Gastroesophageal sphincter (tissue), 4 donors: Measurements from ENCODE around the gene STK32B. TPM values are rescaled to one million over a fixed set of nuclear protein-coding genes. Genes with fewer than 3 reads are reported as not detected.

ENCODE experiments used
- ATAC-seq: fragments of 150-250 bp; one replicate; pipeline ENCODE4 v1.9.1; 2016; ENCODE audit warnings: mild to moderate bottlenecking, moderate library complexity
- H3K27ac ChIP-seq, 4 donors: fragments of 200-600 bp; sonication (generic) in 3 of 4; 1 replicate in 3 of 4; 2 replicates in 1 of 4; pipeline ENCODE4 v1.5.1; 2016 to 2019
- H3K27me3 ChIP-seq: fragments of 200-600 bp; sonication (generic); one replicate; pipeline ENCODE4 v1.5.1; 2019
- H3K36me3 ChIP-seq, 2 donors: fragments of 200-600 bp; sonication (generic); one replicate each; pipeline ENCODE4 v1.5.1; 2019; ENCODE audit warnings: control low read depth in 1 of 2
- H3K4me1 ChIP-seq, 3 donors: fragments of 200-600 bp; sonication (generic); 1 replicate in 2 of 3; 2 replicates in 1 of 3; pipeline ENCODE4 v1.5.1; 2016 to 2019; ENCODE audit warnings: control low read depth in 2 of 3
- H3K4me3 ChIP-seq, 2 donors: fragments of 200-600 bp; sonication (generic); one replicate each; pipeline ENCODE4 v1.5.1; 2019; ENCODE audit warnings: mild to moderate bottlenecking in 1 of 2, moderate library complexity in 1 of 2
- H3K9me3 ChIP-seq, 3 donors: fragments of 200-600 bp; sonication (generic); one replicate each; pipeline ENCODE4 v1.5.1; 2017 to 2019; ENCODE audit warnings: control low read depth in 2 of 3
- EP300 ChIP-seq: sonication (generic); formaldehyde crosslinking; IDR thresholded peaks from one replicate; pipeline ENCODE4 v1.6.1; 2017; ENCODE audit warnings: antibody characterized with exemption, mild to moderate bottlenecking
- POLR2A ChIP-seq, 2 donors: fragments of 450-650 bp; IDR thresholded peaks; one replicate each; pipeline ENCODE4 v1.6.1; 2017; ENCODE audit warnings: antibody characterized with exemption in 2 of 2, mild to moderate bottlenecking in 2 of 2, moderate library complexity in 1 of 2
- POLR2AphosphoS5 ChIP-seq: sonication (generic); formaldehyde crosslinking; IDR thresholded peaks from one replicate; pipeline ENCODE4 v1.6.1; 2017; ENCODE audit warnings: antibody characterized with exemption
- WGBS, 2 donors: methylation state at CpG; one replicate each; pipeline ENCODE4 v1.1.5; 2018; ENCODE audit warnings: low coverage in 1 of 2; 5-methylcytosine and 5-hydroxymethylcytosine counted together
- total RNA-seq, 4 donors: library from RNA; depleted of rRNA; stranded (reverse); fragments of >200 nt; gene quantifications; one replicate each; pipeline ENCODE4 v1.1.0, GENCODE V29; 2016
- TF ChIP-seq, protein P1 (sequence below), 4 experiments: fragments of 200-600 bp in 2 of 4; fragments of 450-650 bp in 2 of 4; sonication (generic) in 1 of 4; IDR thresholded peaks; one replicate each; pipeline ENCODE4 v1.5.1; 2017 to 2019; ENCODE audit warnings: antibody characterized with exemption in 4 of 4, mild to moderate bottlenecking in 2 of 4, moderate library complexity in 2 of 4

Gene STK32B
- total RNA-seq, 4 donors from 2014 or later: 1.9 to 5.3 (median 2.4) TPM

- Histone ChIP-seq H3K27ac (no peak overlapping the region), H3K36me3 (no peaks in the 10 kb centered on the region), H3K4me3 (no peak overlapping the region), H3K27me3 (no peaks in the 10 kb centered on the region), H3K4me1 (no peaks in the 10 kb centered on the region), H3K9me3 (peaks cover 0 to 1% (median 0%) of the 10 kb centered on the region in 3 donors)
- no peak for TF ChIP-seq POLR2A (IDR thresholded peaks at IDR 0.05)
- no peak for TF ChIP-seq EP300
- TF ChIP-seq, protein P1, sequence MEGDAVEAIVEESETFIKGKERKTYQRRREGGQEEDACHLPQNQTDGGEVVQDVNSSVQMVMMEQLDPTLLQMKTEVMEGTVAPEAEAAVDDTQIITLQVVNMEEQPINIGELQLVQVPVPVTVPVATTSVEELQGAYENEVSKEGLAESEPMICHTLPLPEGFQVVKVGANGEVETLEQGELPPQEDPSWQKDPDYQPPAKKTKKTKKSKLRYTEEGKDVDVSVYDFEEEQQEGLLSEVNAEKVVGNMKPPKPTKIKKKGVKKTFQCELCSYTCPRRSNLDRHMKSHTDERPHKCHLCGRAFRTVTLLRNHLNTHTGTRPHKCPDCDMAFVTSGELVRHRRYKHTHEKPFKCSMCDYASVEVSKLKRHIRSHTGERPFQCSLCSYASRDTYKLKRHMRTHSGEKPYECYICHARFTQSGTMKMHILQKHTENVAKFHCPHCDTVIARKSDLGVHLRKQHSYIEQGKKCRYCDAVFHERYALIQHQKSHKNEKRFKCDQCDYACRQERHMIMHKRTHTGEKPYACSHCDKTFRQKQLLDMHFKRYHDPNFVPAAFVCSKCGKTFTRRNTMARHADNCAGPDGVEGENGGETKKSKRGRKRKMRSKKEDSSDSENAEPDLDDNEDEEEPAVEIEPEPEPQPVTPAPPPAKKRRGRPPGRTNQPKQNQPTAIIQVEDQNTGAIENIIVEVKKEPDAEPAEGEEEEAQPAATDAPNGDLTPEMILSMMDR (IDR thresholded peaks at IDR 0.05): no peak
- TF ChIP-seq POLR2AphosphoS5: no peak
- 64 to 73% methylated on average over 4 of the region's 4 CpGs for WGBS, 2 donors
- ATAC-seq: no peak
Measured at GRCh38 chr4:5213087-5213595, 161.9 kb downstream of the STK32B start.

DNA sequence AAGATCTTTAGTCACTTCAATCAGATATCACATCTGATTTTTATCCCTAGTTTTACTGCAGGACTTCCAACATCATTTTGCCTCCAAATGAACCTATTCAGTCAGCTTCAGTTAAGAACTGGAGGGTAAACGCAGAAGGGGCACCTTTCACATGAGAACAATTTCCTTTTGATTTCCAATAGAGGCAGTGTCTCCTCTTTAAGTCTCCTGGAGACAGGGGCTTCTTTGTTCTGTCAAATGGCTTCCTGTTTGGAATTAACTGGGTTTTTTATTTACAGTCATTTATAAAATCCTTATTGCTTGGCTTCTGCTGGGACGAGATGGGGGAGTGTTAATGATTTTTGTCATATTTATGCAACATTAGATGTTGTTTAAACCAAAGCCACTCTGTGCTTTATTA is 164.0 kb downstream of the STK32B start:
- Histone ChIP-seq H3K9me3 (no peaks in the 10 kb centered on the region), H3K36me3 (no peaks in the 10 kb centered on the region), H3K27me3 (no peaks in the 10 kb centered on the region), H3K4me3 (no peak overlapping the region), H3K27ac (no peak overlapping the region), H3K4me1 (no peaks in the 10 kb centered on the region)
- ATAC-seq: no peak
- TF ChIP-seq, protein P1 (IDR thresholded peaks at IDR 0.05): no peak
- TF ChIP-seq POLR2AphosphoS5: no peak
- TF ChIP-seq POLR2A (IDR thresholded peaks at IDR 0.05): no peak
- TF ChIP-seq EP300: no peak
- WGBS, 2 donors: 21 to 51% methylated on average over 2 of the region's 2 CpGs

- TF ChIP-seq EP300: no peak
- TF ChIP-seq, protein P1 (IDR thresholded peaks at IDR 0.05): no peak
- TF ChIP-seq POLR2A (IDR thresholded peaks at IDR 0.05): no peak
- TF ChIP-seq POLR2AphosphoS5: no peak
- Histone ChIP-seq H3K4me1 (no peaks in the 10 kb centered on the region), H3K27ac (no peak overlapping the region), H3K9me3 (peaks cover 0 to 13% (median 0%) of the 10 kb centered on the region in 3 donors), H3K36me3 (no peaks in the 10 kb centered on the region), H3K27me3 (no peaks in the 10 kb centered on the region), H3K4me3 (no peak overlapping the region)
- WGBS, 2 donors: 40 to 50% methylated on average over 1 of the region's 1 CpG
- no peak for ATAC-seq
Measured at GRCh38 chr4:5217421-5217820, 166.1 kb downstream of the STK32B start.

DNA sequence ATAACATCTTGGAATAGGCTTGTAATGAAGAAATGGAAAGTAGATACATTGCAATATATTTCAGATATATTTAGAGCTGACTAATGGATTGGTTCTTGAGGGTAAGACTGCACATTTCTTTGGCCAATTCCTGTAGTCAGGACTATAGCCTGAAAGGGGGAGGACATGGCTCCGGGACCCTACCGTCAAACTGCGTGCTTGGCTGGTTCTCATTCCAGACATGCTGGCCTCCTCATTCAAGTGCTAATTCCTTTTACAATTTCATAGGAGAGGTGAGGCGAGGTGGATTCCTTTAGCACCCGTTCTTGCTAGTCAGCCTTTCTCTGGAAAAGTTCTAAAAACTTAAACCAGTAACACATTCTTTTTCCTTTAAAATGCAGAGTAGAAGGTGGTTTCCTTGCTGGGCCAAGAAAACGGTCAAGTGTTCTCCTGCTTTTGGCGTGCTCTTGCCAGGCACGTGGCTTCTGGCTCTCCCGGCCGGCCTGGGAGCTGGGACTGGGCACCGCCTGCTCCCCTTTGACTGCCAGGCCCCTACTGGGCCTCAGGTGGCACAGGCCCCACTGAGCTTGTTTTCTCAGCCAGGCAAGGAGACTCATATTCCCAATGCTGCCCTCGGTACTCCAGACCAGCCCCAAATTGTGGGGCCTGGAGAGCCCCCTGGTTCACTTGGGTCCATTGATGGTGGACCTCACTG is 167.2 kb downstream of the STK32B start:
- Histone ChIP-seq H3K27ac (no peak overlapping the region), H3K9me3 (peaks cover 0 to 24% (median 0%) of the 10 kb centered on the region in 3 donors), H3K4me1 (no peaks in the 10 kb centered on the region), H3K36me3 (no peaks in the 10 kb centered on the region), H3K27me3 (no peaks in the 10 kb centered on the region), H3K4me3 (no peak overlapping the region)
- no peak for TF ChIP-seq POLR2AphosphoS5
- TF ChIP-seq EP300: no peak
- TF ChIP-seq, protein P1 (IDR thresholded peaks at IDR 0.05): no peak
- no peak for TF ChIP-seq POLR2A (IDR thresholded peaks at IDR 0.05)
- WGBS, 2 donors: 74 to 96% methylated on average over 5 to 8 of the region's 12 CpGs
- no peak for ATAC-seq

- WGBS, 2 donors: 36 to 44% methylated on average over 4 of the region's 4 CpGs
Measured at GRCh38 chr4:5220028-5220427, 168.7 kb downstream of the STK32B start.

More at GRCh38 chr4:5220028-5220427, 168.7 kb downstream of the STK32B start:
- Histone ChIP-seq H3K27me3 (no peaks in the 10 kb centered on the region), H3K27ac (no peak overlapping the region), H3K9me3 (peaks cover 0 to 24% (median 0%) of the 10 kb centered on the region in 3 donors), H3K4me1 (no peaks in the 10 kb centered on the region), H3K4me3 (no peak overlapping the region), H3K36me3 (no peaks in the 10 kb centered on the region)
- no peak for ATAC-seq
- TF ChIP-seq, protein P1 (IDR thresholded peaks at IDR 0.05): no peak
- TF ChIP-seq POLR2AphosphoS5: no peak
- no peak for TF ChIP-seq EP300
- no peak for TF ChIP-seq POLR2A (IDR thresholded peaks at IDR 0.05)
